ENCODE data around the gene LAPTM4A. TPM values are rescaled to one million over a fixed set of nuclear protein-coding genes. Genes with fewer than 3 reads are reported as not detected.

LAPTM4A gene
- total and polyA plus RNA-seq, 9 donors, result 171 to 427 (median 341) TPM

GRCh38 chr2:20012282-20013125, 38.9 kb downstream of the LAPTM4A start, which contains the start of gene MATN3:
TSS of gene MATN3 (minus strand) at chr2:20012668. CDS start at chr2:20012631, 37 bp downstream.
- H3K36me3 ChIP-seq (ENCODE audit: control insufficient read depth, insufficient read depth, low read length), result no peaks in the 10 kb centered on the region
- peaks cover 3% of the 10 kb centered on the region for H3K9me3 ChIP-seq (replicated peaks; ENCODE audit: control insufficient read depth, low read depth, low read length)
- peak within 1 kb of the TSS; percentile 43 for H3K4me3 ChIP-seq (ENCODE audit: low read length)
- DNase-seq, result peak; percentile 36
- 1% methylated on average over 79 of the region's 87 CpGs for WGBS (ENCODE audit: insufficient coverage)
- no peak within 1 kb of the TSS for H3K27ac ChIP-seq (ENCODE audit: low read length)
- H3K27me3 ChIP-seq (ENCODE audit: control insufficient read depth, insufficient read depth, low read length), result peaks cover 17% of the 10 kb centered on the region
- peaks cover 11% of the 10 kb centered on the region for H3K4me1 ChIP-seq (ENCODE audit: control insufficient read depth, insufficient read depth, low read length)

- no peaks in the 10 kb centered on the region for H3K36me3 ChIP-seq (ENCODE audit: control insufficient read depth, insufficient read depth, low read length)
- no peak overlapping the region for H3K4me3 ChIP-seq (ENCODE audit: low read length)
- peaks cover 17% of the 10 kb centered on the region for H3K27me3 ChIP-seq (ENCODE audit: control insufficient read depth, insufficient read depth, low read length)
- 40% methylated on average over 1 of the region's 4 CpGs for WGBS (ENCODE audit: insufficient coverage)
- DNase-seq, result no peak
- H3K9me3 ChIP-seq (replicated peaks; ENCODE audit: control insufficient read depth, low read depth, low read length), result peaks cover 3% of the 10 kb centered on the region
- H3K27ac ChIP-seq (ENCODE audit: low read length), result no peak overlapping the region
- H3K4me1 ChIP-seq (ENCODE audit: control insufficient read depth, insufficient read depth, low read length), result peaks cover 11% of the 10 kb centered on the region
Observed at GRCh38 chr2:20012032-20012281, 39.5 kb downstream of the LAPTM4A start.

GRCh38 chr2:20011276-20012031, 40.0 kb downstream of the LAPTM4A start:
- no peak for DNase-seq
- Histone ChIP-seq H3K9me3 (replicated peaks; ENCODE audit: control insufficient read depth, low read depth, low read length) (peaks cover 3% of the 10 kb centered on the region), H3K36me3 (ENCODE audit: control insufficient read depth, insufficient read depth, low read length) (no peaks in the 10 kb centered on the region), H3K4me3 (ENCODE audit: low read length) (no peak overlapping the region), H3K27ac (ENCODE audit: low read length) (no peak overlapping the region), H3K27me3 (ENCODE audit: control insufficient read depth, insufficient read depth, low read length) (peaks cover 17% of the 10 kb centered on the region), H3K4me1 (ENCODE audit: control insufficient read depth, insufficient read depth, low read length) (peaks cover 11% of the 10 kb centered on the region)
- 97% methylated on average over 5 of the region's 14 CpGs for WGBS (ENCODE audit: insufficient coverage)

GRCh38 chr2:20008703-20009102, 42.7 kb downstream of the LAPTM4A start:
- H3K4me1 ChIP-seq (ENCODE audit: control insufficient read depth, insufficient read depth, low read length), result peaks cover 11% of the 10 kb centered on the region
- H3K27ac ChIP-seq (ENCODE audit: low read length), result no peak overlapping the region
- no peaks in the 10 kb centered on the region for H3K36me3 ChIP-seq (ENCODE audit: control insufficient read depth, insufficient read depth, low read length)
- WGBS (ENCODE audit: insufficient coverage), result 77% methylated on average over 5 of the region's 5 CpGs
- H3K9me3 ChIP-seq (replicated peaks; ENCODE audit: control insufficient read depth, low read depth, low read length), result no peaks in the 10 kb centered on the region
- H3K4me3 ChIP-seq (ENCODE audit: low read length), result no peak overlapping the region
- peaks cover 17% of the 10 kb centered on the region for H3K27me3 ChIP-seq (ENCODE audit: control insufficient read depth, insufficient read depth, low read length)
- no peak for DNase-seq

GRCh38 chr2:20005891-20006470, 45.4 kb downstream of the LAPTM4A start:
- Histone ChIP-seq H3K27ac (ENCODE audit: low read length) (no peak overlapping the region), H3K4me3 (ENCODE audit: low read length) (no peak overlapping the region), H3K36me3 (ENCODE audit: control insufficient read depth, insufficient read depth, low read length) (no peaks in the 10 kb centered on the region), H3K4me1 (ENCODE audit: control insufficient read depth, insufficient read depth, low read length) (no peaks in the 10 kb centered on the region), H3K27me3 (ENCODE audit: control insufficient read depth, insufficient read depth, low read length) (peaks cover 2% of the 10 kb centered on the region), H3K9me3 (replicated peaks; ENCODE audit: control insufficient read depth, low read depth, low read length) (no peaks in the 10 kb centered on the region)
- no peak for DNase-seq
- 92% methylated on average over 17 of the region's 17 CpGs for WGBS (ENCODE audit: insufficient coverage)

GRCh38 chr2:20005067-20005627, 46.3 kb downstream of the LAPTM4A start:
- Histone ChIP-seq H3K4me3 (ENCODE audit: low read length) (no peak overlapping the region), H3K36me3 (ENCODE audit: control insufficient read depth, insufficient read depth, low read length) (no peaks in the 10 kb centered on the region), H3K27ac (ENCODE audit: low read length) (no peak overlapping the region), H3K27me3 (ENCODE audit: control insufficient read depth, insufficient read depth, low read length) (peaks cover 2% of the 10 kb centered on the region), H3K9me3 (replicated peaks; ENCODE audit: control insufficient read depth, low read depth, low read length) (no peaks in the 10 kb centered on the region), H3K4me1 (ENCODE audit: control insufficient read depth, insufficient read depth, low read length) (no peaks in the 10 kb centered on the region)
- no peak for DNase-seq
- WGBS (ENCODE audit: insufficient coverage), result 90% methylated on average over 2 of the region's 10 CpGs

GRCh38 chr2:20001361-20001863, 50.0 kb downstream of the LAPTM4A start:
- H3K27me3 ChIP-seq (ENCODE audit: control insufficient read depth, insufficient read depth, low read length), result no peaks in the 10 kb centered on the region
- WGBS (ENCODE audit: insufficient coverage), result no CpG with 5 or more reads among the region's 2 CpGs
- H3K27ac ChIP-seq (ENCODE audit: low read length), result no peak overlapping the region
- H3K9me3 ChIP-seq (replicated peaks; ENCODE audit: control insufficient read depth, low read depth, low read length), result no peaks in the 10 kb centered on the region
- no peaks in the 10 kb centered on the region for H3K36me3 ChIP-seq (ENCODE audit: control insufficient read depth, insufficient read depth, low read length)
- no peak for DNase-seq
- no peak overlapping the region for H3K4me3 ChIP-seq (ENCODE audit: low read length)
- H3K4me1 ChIP-seq (ENCODE audit: control insufficient read depth, insufficient read depth, low read length), result no peaks in the 10 kb centered on the region

DNA sequence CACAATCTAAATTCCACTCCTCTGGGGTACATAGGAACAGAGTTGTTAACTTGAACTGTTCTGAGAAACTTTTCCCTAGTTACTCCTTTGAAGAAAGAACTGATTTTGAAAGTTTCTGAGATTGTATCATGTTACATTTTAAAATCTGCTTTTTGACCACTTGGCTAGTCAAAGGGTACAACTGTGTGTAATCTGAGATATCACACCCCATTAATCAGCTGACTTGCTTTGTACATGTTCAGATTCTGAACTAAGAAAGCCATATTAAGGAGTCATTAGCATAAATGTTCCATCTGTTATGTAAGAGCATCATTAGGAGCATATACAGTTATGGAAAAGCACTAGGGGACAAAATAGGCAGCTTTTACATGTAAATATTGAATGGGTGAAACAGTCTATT, 57.7 kb downstream of the LAPTM4A start:
- no peak for DNase-seq
- Histone ChIP-seq H3K4me1 (ENCODE audit: control insufficient read depth, insufficient read depth, low read length) (peaks cover 4% of the 10 kb centered on the region), H3K27ac (ENCODE audit: low read length) (no peak overlapping the region)

GRCh38 chr2:19991895-19992294, 59.5 kb downstream of the LAPTM4A start:
- H3K4me1 ChIP-seq (ENCODE audit: control insufficient read depth, insufficient read depth, low read length), result peaks cover 4% of the 10 kb centered on the region
- no peaks in the 10 kb centered on the region for H3K9me3 ChIP-seq (replicated peaks; ENCODE audit: control insufficient read depth, low read depth, low read length)
- H3K27ac ChIP-seq (ENCODE audit: low read length), result no peak overlapping the region
- WGBS (ENCODE audit: insufficient coverage), result no CpG with 5 or more reads among the region's 1 CpG
- no peak for DNase-seq
- no peak overlapping the region for H3K4me3 ChIP-seq (ENCODE audit: low read length)
- H3K36me3 ChIP-seq (ENCODE audit: control insufficient read depth, insufficient read depth, low read length), result no peaks in the 10 kb centered on the region
- peaks cover 7% of the 10 kb centered on the region for H3K27me3 ChIP-seq (ENCODE audit: control insufficient read depth, insufficient read depth, low read length)

More for the DNA sequence above, 57.7 kb downstream of the LAPTM4A start:
- no peaks in the 10 kb centered on the region for H3K36me3 ChIP-seq (ENCODE audit: control insufficient read depth, insufficient read depth, low read length)
- no peaks in the 10 kb centered on the region for H3K9me3 ChIP-seq (replicated peaks; ENCODE audit: control insufficient read depth, low read depth, low read length)
- no peak overlapping the region for H3K4me3 ChIP-seq (ENCODE audit: low read length)
- peaks cover 7% of the 10 kb centered on the region for H3K27me3 ChIP-seq (ENCODE audit: control insufficient read depth, insufficient read depth, low read length)

DNA sequence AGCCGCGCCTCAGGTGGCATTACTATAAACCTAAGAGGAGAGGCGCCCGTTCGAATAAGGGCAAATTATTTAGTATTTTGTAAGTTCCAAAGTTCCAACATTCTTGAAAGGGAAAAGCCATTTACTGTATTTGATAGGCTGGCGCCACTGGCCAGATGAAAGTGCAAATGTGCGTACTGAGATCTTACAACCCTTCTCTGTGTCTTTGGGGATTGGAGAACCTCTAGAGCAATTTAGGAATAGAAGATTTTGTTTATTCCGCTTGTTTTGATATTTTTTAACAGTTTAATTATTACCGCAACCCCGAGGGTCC, 61.1 kb downstream of the LAPTM4A start:
- Histone ChIP-seq H3K4me1 (ENCODE audit: control insufficient read depth, insufficient read depth, low read length) (peaks cover 4% of the 10 kb centered on the region), H3K36me3 (ENCODE audit: control insufficient read depth, insufficient read depth, low read length) (no peaks in the 10 kb centered on the region), H3K27ac (ENCODE audit: low read length) (no peak overlapping the region), H3K4me3 (ENCODE audit: low read length) (peak overlapping the region; percentile 81), H3K9me3 (replicated peaks; ENCODE audit: control insufficient read depth, low read depth, low read length) (no peaks in the 10 kb centered on the region), H3K27me3 (ENCODE audit: control insufficient read depth, insufficient read depth, low read length) (peaks cover 7% of the 10 kb centered on the region)
- 38% methylated on average over 2 of the region's 10 CpGs for WGBS (ENCODE audit: insufficient coverage)
- DNase-seq, result no peak

Measured in muscle of leg (tissue), 11 donors.